Measurements from ENCODE around the gene CCNY. TPM values are rescaled to one million over a fixed set of nuclear protein-coding genes. Genes with fewer than 3 reads are reported as not detected.
"Not testable (repeated sequence)": the region's sequence is repeated elsewhere in the genome, so short reads cannot be mapped to it uniquely, and the experiment has no call there.

CCNY gene
- total RNA-seq, 3 donors from 2014 or later = 54.8 to 61.6 (median 58.9) TPM

DNA sequence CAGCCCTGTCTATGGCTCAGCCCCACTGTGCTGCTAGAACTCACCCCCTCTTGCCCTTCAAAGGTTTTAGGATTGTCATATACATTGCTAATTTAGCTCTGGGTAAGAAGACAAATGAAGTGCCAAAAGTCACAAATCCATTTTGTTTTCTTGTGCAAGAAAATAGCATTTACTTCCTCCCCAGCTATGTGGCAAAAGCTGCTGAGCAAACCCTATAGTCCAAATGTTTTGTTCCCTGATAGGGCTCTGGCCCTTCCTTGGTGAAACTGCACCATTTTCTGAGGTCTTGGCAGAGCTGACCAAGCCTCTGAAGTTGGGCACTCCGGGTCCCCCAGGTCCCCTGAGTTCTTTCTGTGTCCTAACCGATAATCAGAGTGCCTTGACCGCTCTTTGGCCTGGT, 184.7 kb downstream of the CCNY start:
- Mint-ChIP-seq H3K4me1 (ENCODE audit: low read depth) (peaks cover 11% of the 10 kb centered on the region), H3K9me3 (no peaks in the 10 kb centered on the region), H3K36me3 (ENCODE audit: insufficient read depth) (peaks cover 2% of the 10 kb centered on the region), H3K4me3 (no peak overlapping the region), H3K27me3 (ENCODE audit: low read depth) (no peaks in the 10 kb centered on the region)
- no peak for ATAC-seq
- no peak for DNase-seq

DNA sequence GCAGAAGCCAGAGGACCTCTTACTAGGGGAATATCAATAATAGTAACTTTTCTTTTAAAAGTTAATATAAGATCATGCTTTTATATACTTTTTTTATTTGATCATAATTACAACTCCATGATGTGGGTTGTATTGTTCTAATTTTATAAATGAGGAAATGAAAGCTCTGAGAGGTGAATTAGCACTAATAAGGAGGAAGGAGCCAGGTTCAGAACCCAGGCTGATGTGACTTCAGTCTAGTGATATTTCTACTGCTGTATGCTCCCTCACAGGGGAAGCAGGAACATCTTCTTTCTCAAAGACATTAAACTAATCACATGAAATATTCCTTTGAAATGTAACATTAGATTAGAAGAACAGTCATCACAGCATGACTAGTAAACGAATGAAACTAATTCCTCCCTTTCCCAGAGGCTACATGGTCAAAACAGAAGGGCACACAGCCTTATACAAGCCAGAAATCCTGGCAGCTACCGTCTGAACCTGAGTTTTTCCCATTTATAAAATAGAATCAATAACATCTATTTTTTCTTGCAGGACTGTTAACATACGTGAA, 187.4 kb downstream of the CCNY start:
- Mint-ChIP-seq H3K36me3 (ENCODE audit: insufficient read depth) (no peaks in the 10 kb centered on the region), H3K27me3 (ENCODE audit: low read depth) (no peaks in the 10 kb centered on the region), H3K9me3 (no peaks in the 10 kb centered on the region), H3K4me3 (no peak overlapping the region), H3K4me1 (ENCODE audit: low read depth) (peaks cover 3% of the 10 kb centered on the region)
- ATAC-seq = no peak
- DNase-seq = no peak

DNA sequence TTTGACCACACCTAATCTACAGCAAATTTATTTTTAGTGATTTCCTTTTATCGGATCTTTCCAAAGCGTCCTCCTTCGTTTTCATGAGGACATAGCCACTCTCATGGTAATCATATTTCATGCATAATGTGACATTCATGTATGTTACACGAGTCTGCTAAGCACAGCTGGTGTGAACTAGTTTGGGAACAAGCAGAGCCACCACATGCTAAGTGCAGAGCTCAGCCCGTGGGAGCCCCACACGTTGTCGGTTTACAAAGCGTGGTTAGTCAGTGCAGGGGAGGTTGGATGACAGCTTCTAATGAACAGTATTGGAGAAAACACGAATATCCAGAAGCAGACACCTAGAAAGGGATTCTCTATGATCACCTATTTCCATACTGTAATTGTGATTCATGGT, 190.4 kb downstream of the CCNY start:
- no peak for DNase-seq
- ATAC-seq = no peak
- H3K9me3 Mint-ChIP-seq = no peaks in the 10 kb centered on the region
- peaks cover 3% of the 10 kb centered on the region for H3K4me1 Mint-ChIP-seq (ENCODE audit: low read depth)
- peaks cover 23% of the 10 kb centered on the region for H3K36me3 Mint-ChIP-seq (ENCODE audit: insufficient read depth)
- no peak overlapping the region for H3K4me3 Mint-ChIP-seq
- no peaks in the 10 kb centered on the region for H3K27me3 Mint-ChIP-seq (ENCODE audit: low read depth)

DNA sequence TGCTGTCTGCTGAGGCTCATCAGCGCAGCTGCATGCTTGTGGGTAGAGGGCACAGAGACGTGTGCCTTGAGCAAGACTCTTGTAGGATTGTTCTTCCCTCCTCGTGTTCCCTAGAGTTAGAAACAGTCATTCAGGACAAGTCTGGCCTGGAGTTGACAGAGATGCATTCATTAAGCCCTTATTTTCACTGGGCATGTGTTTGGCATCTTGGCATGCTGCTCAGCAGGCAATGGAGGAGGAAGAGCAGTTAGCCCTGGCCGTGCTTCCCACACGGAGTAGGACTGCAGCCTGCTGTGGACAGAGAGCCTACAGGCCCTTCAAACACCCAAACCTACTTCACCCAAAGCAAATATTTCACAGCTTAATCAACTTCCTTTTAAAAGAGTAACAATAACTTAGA, 195.8 kb downstream of the CCNY start:
- Mint-ChIP-seq H3K36me3 (ENCODE audit: insufficient read depth) (peaks cover 70% of the 10 kb centered on the region), H3K4me1 (ENCODE audit: low read depth) (no peaks in the 10 kb centered on the region), H3K9me3 (peaks cover 15% of the 10 kb centered on the region), H3K4me3 (no peak overlapping the region), H3K27me3 (ENCODE audit: low read depth) (no peaks in the 10 kb centered on the region)
- no peak for ATAC-seq
- no peak for DNase-seq

DNA sequence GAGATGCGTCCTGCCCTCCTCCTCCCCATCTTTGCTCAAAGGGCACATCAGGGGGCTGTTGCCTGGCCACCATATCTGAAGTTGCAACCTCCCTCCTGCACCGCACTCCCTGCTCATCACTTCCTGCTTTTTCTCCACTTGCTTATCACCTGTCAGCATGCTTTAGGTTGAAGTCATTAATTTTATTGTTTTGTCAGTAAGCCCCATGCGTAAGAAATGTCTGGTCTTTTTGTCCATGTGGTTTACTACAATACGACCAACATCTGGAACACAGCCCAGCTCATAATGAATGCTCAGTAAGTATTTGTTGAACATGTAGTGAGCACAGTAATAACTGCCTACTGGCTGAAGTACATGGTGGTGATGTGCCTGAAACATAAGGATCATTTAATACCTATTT, 197.3 kb downstream of the CCNY start:
- ATAC-seq = no peak
- no peak for DNase-seq
- no peak overlapping the region for H3K4me3 Mint-ChIP-seq
- H3K36me3 Mint-ChIP-seq (ENCODE audit: insufficient read depth) = peaks cover 81% of the 10 kb centered on the region
- H3K4me1 Mint-ChIP-seq (ENCODE audit: low read depth) = peaks cover 4% of the 10 kb centered on the region
- H3K9me3 Mint-ChIP-seq = peaks cover 19% of the 10 kb centered on the region
- no peaks in the 10 kb centered on the region for H3K27me3 Mint-ChIP-seq (ENCODE audit: low read depth)

DNA sequence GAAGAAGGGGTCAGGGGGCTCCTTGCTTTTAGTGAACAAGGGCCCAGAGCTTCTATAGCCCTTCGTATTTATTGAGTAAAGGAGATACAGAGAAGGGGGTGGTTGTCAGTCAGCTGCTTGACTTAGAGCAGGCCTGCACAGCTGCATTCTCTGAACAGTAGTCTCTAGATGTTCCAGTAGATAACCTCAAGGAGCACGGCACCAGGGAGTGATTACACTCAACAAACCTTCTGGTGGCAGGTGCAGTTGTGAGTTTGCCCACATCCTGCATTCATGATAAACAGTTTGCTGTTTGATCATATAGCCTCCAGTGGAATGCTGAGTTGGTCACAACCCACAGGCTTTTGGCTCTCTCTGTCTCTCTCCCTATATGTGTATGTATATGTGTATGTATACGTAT, 198.8 kb downstream of the CCNY start:
- peaks cover 81% of the 10 kb centered on the region for H3K36me3 Mint-ChIP-seq (ENCODE audit: insufficient read depth)

DNA sequence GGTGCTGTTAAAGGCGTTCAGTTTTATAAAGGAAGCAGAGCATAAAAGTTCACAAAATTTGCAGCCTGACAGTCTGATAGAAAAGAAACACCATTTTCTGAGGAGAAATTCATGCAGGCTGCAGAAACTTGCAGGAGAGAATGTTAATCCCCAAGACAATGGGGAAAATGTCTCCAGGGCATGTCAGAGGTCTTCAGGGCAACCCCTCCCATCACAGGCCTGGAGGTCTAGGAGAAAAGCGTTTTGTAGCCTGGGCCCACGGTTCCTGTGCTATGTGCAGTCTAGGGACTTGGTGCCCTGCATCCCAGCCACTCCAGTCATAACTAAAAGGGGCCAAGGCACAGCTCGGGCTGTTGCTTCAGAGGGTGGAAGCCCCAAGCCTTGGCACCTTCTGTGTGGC, 200.5 kb downstream of the CCNY start:
- no peak for DNase-seq
- Mint-ChIP-seq H3K4me3 (no peak overlapping the region), H3K9me3 (peaks cover 19% of the 10 kb centered on the region), H3K36me3 (ENCODE audit: insufficient read depth) (peaks cover 71% of the 10 kb centered on the region), H3K4me1 (ENCODE audit: low read depth) (peaks cover 20% of the 10 kb centered on the region), H3K27me3 (ENCODE audit: low read depth) (no peaks in the 10 kb centered on the region)
- ATAC-seq = no peak

More for the DNA sequence above, 198.8 kb downstream of the CCNY start:
- DNase-seq (no peak), ATAC-seq (no peak)
- Mint-ChIP-seq H3K9me3 (peaks cover 19% of the 10 kb centered on the region), H3K4me3 (no peak overlapping the region), H3K4me1 (ENCODE audit: low read depth) (peaks cover 8% of the 10 kb centered on the region), H3K27me3 (ENCODE audit: low read depth) (no peaks in the 10 kb centered on the region)

DNA sequence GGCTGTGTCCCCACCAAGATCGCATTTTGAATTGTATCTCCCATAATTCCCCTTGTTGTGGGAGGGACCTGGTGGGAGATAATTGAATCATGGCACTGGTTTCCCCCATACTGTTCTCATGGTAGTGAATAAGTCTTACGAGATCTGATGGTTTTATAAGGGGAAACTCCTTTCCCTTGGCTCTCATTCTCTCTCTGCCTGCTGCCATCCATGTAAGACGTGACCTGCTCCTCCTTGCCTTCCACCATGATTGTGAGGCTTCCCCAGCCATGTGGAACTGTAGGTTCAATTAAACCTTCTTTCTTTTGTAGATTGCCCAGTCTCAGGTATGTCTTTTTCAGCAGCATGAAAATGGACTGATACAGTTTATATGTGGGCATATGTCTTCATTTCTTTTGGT, 201.6 kb downstream of the CCNY start:
- not testable (repeated sequence) for ATAC-seq; H3K4me3 Mint-ChIP-seq; DNase-seq; H3K27me3 Mint-ChIP-seq (ENCODE audit: low read depth)
- Mint-ChIP-seq H3K4me1 (ENCODE audit: low read depth) (peaks cover 24% of the 10 kb centered on the region), H3K9me3 (peaks cover 19% of the 10 kb centered on the region), H3K36me3 (ENCODE audit: insufficient read depth) (peaks cover 70% of the 10 kb centered on the region)

DNA sequence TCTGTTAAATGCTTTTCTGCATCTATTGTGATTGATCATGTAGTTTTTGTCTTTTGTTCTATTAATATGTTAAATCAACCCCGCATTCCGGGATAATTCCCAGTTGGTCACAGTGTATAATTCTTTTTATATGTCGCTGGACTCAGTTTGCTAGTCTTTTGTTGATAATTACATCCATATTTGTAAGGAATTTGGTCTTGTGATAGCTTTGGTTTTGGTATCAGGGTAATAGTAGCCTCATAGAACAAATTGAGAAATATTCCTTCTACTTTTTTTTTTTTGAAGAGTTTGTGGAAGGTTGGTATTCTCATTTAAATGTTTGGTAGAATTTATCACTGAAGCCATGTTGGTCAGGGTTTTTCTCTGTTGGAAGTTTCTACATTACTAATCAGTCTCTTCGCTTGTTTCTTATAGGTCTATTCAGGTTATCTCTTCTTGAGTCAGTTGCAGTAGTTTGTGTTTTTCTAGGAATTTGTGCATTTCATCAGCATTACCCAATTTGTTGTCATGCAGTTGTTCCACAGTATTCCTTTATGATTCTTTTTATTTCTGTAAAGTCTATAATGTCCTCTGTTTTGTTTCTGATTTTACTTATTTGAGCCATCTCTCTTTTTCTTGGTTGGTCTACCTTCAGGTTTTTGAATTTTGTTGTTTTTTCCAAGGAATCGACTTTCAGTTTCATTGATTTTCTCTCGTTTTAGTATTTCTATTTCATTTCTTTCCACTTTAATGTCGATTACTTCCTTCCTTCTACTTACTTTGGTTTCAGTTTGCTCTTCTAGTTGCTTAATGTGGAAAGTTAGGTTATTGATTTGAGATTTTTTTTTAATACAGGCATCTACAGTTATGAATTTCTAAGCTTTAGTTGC, 204.2 kb downstream of the CCNY start:
- H3K36me3 Mint-ChIP-seq (ENCODE audit: insufficient read depth) = peaks cover 54% of the 10 kb centered on the region
- H3K4me3 Mint-ChIP-seq = peak overlapping the region; percentile 8
- H3K4me1 Mint-ChIP-seq (ENCODE audit: low read depth) = peaks cover 24% of the 10 kb centered on the region
- no peak for ATAC-seq
- DNase-seq = no peak
- no peaks in the 10 kb centered on the region for H3K27me3 Mint-ChIP-seq (ENCODE audit: low read depth)
- H3K9me3 Mint-ChIP-seq = peaks cover 4% of the 10 kb centered on the region

DNA sequence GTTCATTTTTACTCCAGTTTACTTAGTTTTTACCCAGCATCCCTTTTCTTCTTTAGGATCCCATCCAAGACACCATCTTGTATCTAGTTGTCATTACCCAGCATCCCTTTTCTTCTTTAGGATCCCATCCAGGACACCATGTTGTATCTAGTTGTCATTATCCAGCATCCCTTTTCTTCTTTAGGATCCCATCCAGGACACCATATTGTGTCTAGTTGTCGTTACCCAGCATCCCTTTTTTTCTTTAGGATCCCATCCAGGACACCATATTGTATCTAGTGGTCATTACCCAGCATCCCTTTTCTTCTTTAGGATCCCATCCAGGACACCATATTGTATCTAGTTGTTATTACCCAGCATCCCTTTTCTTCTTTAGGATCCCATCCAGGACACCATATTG, 205.4 kb downstream of the CCNY start:
- Mint-ChIP-seq H3K36me3 (ENCODE audit: insufficient read depth) (peaks cover 45% of the 10 kb centered on the region), H3K4me1 (ENCODE audit: low read depth) (peaks cover 24% of the 10 kb centered on the region), H3K27me3 (ENCODE audit: low read depth) (no peaks in the 10 kb centered on the region), H3K4me3 (no peak overlapping the region), H3K9me3 (peaks cover 4% of the 10 kb centered on the region)
- no peak for DNase-seq
- ATAC-seq = no peak

DNA sequence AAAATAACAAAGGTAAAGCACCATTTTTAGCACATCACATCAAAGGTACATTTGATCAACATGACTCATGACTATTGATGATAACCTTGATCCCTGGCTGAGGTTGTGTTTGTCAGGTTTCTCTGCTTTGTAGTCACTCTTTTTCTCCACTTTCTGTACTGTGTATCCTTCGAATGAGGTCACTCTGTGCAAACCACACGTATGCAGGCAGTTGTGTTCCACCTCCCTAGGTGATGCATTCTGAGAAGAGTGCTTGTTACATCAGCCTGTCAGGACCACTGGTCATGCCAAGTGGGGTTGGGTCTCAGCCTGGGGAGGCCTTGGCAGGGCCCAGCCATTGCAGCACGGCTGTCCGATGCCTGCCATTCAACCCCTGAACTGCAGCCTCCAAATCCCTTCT, 206.0 kb downstream of the CCNY start:
- H3K4me3 Mint-ChIP-seq = no peak overlapping the region
- peaks cover 43% of the 10 kb centered on the region for H3K36me3 Mint-ChIP-seq (ENCODE audit: insufficient read depth)
- peaks cover 24% of the 10 kb centered on the region for H3K4me1 Mint-ChIP-seq (ENCODE audit: low read depth)
- H3K27me3 Mint-ChIP-seq (ENCODE audit: low read depth) = no peaks in the 10 kb centered on the region
- DNase-seq = no peak
- H3K9me3 Mint-ChIP-seq = peaks cover 4% of the 10 kb centered on the region
- ATAC-seq = peak; percentile 38 to 40

DNA sequence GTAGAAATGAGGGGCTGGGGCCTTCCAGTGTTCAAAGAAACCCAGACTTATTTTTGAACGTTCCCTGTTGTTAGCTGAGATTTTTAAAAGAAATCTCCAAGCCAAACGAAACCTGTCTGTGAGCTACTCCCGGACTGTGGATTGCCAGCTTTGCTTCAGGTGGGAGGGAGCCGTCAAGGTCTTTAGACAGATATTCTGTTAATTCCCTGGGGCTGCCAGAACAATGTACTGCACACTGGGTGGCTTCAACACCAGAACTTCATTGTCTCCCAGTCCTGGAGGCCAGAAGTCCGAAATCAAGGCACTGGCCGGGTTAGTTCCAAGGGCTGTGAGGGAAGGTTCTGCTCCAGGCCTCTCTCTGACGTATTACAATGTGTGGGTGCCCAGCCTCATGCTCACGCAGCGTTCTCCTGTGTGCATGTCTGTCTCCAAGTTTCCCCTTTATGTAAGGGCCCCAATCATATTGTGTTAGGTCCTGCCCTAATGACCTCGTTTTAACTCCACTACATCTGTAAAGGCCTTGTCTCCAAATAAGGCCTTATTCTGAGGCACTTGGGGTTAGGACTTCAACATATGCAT, 208.9 kb downstream of the CCNY start:
- Mint-ChIP-seq H3K27me3 (ENCODE audit: low read depth) (no peaks in the 10 kb centered on the region), H3K4me1 (ENCODE audit: low read depth) (peaks cover 16% of the 10 kb centered on the region), H3K4me3 (no peak overlapping the region), H3K36me3 (ENCODE audit: insufficient read depth) (peaks cover 26% of the 10 kb centered on the region), H3K9me3 (no peaks in the 10 kb centered on the region)
- ATAC-seq (no peak), DNase-seq (no peak)

DNA sequence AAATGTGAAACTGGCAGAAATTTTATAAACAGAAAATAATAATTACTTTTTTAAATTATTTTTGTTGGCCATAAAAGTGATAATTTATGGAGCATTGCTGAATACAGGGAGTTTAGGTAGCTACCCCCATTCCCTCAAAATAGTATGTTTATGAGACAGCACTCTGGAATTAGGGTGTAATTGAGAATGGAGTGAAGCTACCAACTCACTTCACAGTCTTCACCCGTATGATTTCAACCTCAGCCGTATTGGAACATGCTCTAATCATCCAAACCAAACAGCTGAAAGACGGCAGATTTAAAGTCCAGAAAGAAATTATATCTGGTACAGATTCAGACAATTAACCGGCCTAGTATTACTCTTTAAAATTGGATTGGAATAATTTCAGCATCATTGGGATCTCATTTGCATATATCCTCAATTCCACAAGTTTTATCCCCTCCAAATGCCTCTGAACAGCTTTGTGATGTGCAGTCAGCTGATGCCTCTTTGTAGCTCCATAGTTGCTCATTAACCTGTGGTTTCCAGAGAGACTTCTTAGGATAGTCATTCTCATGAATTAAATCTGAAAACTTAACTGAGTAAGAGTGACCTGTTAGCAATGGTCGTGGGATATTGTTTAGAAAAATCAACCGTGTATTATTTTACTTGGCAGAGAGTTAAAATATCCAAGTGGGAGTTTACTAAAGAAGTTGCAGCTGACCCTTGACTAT, 209.7 kb downstream of the CCNY start:
- no peak for ATAC-seq
- H3K9me3 Mint-ChIP-seq = no peaks in the 10 kb centered on the region
- no peak for DNase-seq
- H3K36me3 Mint-ChIP-seq (ENCODE audit: insufficient read depth) = peaks cover 29% of the 10 kb centered on the region
- H3K27me3 Mint-ChIP-seq (ENCODE audit: low read depth) = no peaks in the 10 kb centered on the region
- H3K4me3 Mint-ChIP-seq = no peak overlapping the region
- H3K4me1 Mint-ChIP-seq (ENCODE audit: low read depth) = peaks cover 7% of the 10 kb centered on the region

DNA sequence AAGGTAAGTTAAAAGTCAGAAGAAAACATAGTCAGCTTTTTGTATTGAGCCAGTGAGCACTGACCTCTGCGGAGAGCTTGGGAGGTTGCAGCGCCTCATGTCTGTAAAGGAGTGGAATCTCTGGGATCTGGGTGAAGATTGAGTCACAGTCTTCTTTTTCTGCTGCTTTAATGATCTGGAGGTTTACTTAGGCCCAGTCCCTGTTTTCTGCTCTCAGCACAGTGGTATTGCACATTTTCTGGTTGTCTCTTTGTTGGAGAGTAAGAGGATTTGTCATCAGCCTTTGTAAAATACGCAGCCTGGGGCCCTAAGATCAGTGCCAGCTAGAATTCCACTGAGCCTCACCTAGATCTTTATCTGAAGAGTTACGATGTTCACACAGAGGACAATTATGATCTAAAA, 210.5 kb downstream of the CCNY start:
- no peaks in the 10 kb centered on the region for H3K27me3 Mint-ChIP-seq (ENCODE audit: low read depth)
- H3K36me3 Mint-ChIP-seq (ENCODE audit: insufficient read depth) = peaks cover 25% of the 10 kb centered on the region
- no peaks in the 10 kb centered on the region for H3K9me3 Mint-ChIP-seq
- H3K4me1 Mint-ChIP-seq (ENCODE audit: low read depth) = peaks cover 4% of the 10 kb centered on the region
- DNase-seq (no peak), ATAC-seq (no peak)
- no peak overlapping the region for H3K4me3 Mint-ChIP-seq

All from activated T-cell treated with anti-CD3 and anti-CD28 coated beads, Interleukin-2, amount 50 U/mL, for 4 hours (primary cell).